ENCODE measurements around the gene CDON.

The CDON gene

GRCh38 chr11:126024123-126024522, 38.5 kb downstream of the CDON start:
- H2AFZ ChIP-seq (ENCODE audit: low read depth, low read length) = no peak overlapping the region
- H4K20me1 ChIP-seq (ENCODE audit: insufficient read depth, low read length) = no peaks in the 10 kb centered on the region
- no peaks in the 10 kb centered on the region for H3K79me2 ChIP-seq (ENCODE audit: insufficient read depth, low read length)
- H3K4me2 ChIP-seq (ENCODE audit: insufficient read depth, low read length) = no peak overlapping the region
- peaks cover 3% of the 10 kb centered on the region for H3K27me3 ChIP-seq (ENCODE audit: insufficient read depth, low read length, poor library complexity)
- no peak overlapping the region for H3K27ac ChIP-seq (ENCODE audit: low read length)
- no peak overlapping the region for H3K9ac ChIP-seq (ENCODE audit: low read depth, low read length)
- ATAC-seq (ENCODE audit: insufficient read depth, low read depth) = no peak
- no peak for DNase-seq
- no peak overlapping the region for H3K4me3 ChIP-seq (ENCODE audit: low read depth in 1 of 2, low read length in 2 of 2)
- no peaks in the 10 kb centered on the region for H3K4me1 ChIP-seq (ENCODE audit: insufficient read depth, low read length)
- H3K9me3 ChIP-seq (ENCODE audit: insufficient read depth, low read length, severe bottlenecking) = no peaks in the 10 kb centered on the region
- no peak for TF ChIP-seq CTCF (IDR thresholded peaks at IDR 0.05; ENCODE audit: borderline replicate concordance, extremely low read depth, low read length, poor library complexity, severe bottlenecking)
- no peak for TF ChIP-seq EZH2 (IDR thresholded peaks at IDR 0.05; ENCODE audit: borderline replicate concordance, low read depth, low read length, severe bottlenecking)
- H3K36me3 ChIP-seq (ENCODE audit: insufficient read depth, low read length) = no peaks in the 10 kb centered on the region

GRCh38 chr11:126012852-126013251, 49.8 kb downstream of the CDON start:
- TF ChIP-seq EZH2 (IDR thresholded peaks at IDR 0.05; ENCODE audit: borderline replicate concordance, low read depth, low read length, severe bottlenecking) (no peak), CTCF (IDR thresholded peaks at IDR 0.05; ENCODE audit: borderline replicate concordance, extremely low read depth, low read length, poor library complexity, severe bottlenecking) (no peak)
- H3K79me2 ChIP-seq (ENCODE audit: insufficient read depth, low read length) = no peaks in the 10 kb centered on the region
- H3K4me1 ChIP-seq (ENCODE audit: insufficient read depth, low read length) = no peaks in the 10 kb centered on the region
- ATAC-seq (ENCODE audit: insufficient read depth, low read depth) = no peak
- H2AFZ ChIP-seq (ENCODE audit: low read depth, low read length) = no peak overlapping the region
- DNase-seq = no peak
- H3K36me3 ChIP-seq (ENCODE audit: insufficient read depth, low read length) = no peaks in the 10 kb centered on the region
- H4K20me1 ChIP-seq (ENCODE audit: insufficient read depth, low read length) = no peaks in the 10 kb centered on the region
- H3K4me3 ChIP-seq (ENCODE audit: low read depth in 1 of 2, low read length in 2 of 2) = no peak overlapping the region
- no peak overlapping the region for H3K4me2 ChIP-seq (ENCODE audit: insufficient read depth, low read length)
- H3K27me3 ChIP-seq (ENCODE audit: insufficient read depth, low read length, poor library complexity) = no peaks in the 10 kb centered on the region
- H3K9me3 ChIP-seq (ENCODE audit: insufficient read depth, low read length, severe bottlenecking) = no peaks in the 10 kb centered on the region
- no peak overlapping the region for H3K27ac ChIP-seq (ENCODE audit: low read length)
- H3K9ac ChIP-seq (ENCODE audit: low read depth, low read length) = no peak overlapping the region

- TF ChIP-seq EZH2 (IDR thresholded peaks at IDR 0.05; ENCODE audit: borderline replicate concordance, low read depth, low read length, severe bottlenecking) (no peak), CTCF (IDR thresholded peaks at IDR 0.05; ENCODE audit: borderline replicate concordance, extremely low read depth, low read length, poor library complexity, severe bottlenecking) (no peak)
- H3K4me1 ChIP-seq (ENCODE audit: insufficient read depth, low read length) = no peaks in the 10 kb centered on the region
- no peak for ATAC-seq (ENCODE audit: insufficient read depth, low read depth)
Observed at GRCh38 chr11:126011754-126012153, 50.9 kb downstream of the CDON start.

GRCh38 chr11:126011265-126011664, 51.4 kb downstream of the CDON start:
- Histone ChIP-seq H3K9me3 (ENCODE audit: insufficient read depth, low read length, severe bottlenecking) (no peaks in the 10 kb centered on the region), H3K27me3 (ENCODE audit: insufficient read depth, low read length, poor library complexity) (no peaks in the 10 kb centered on the region), H3K36me3 (ENCODE audit: insufficient read depth, low read length) (no peaks in the 10 kb centered on the region), H3K4me1 (ENCODE audit: insufficient read depth, low read length) (no peaks in the 10 kb centered on the region), H4K20me1 (ENCODE audit: insufficient read depth, low read length) (no peaks in the 10 kb centered on the region), H3K27ac (ENCODE audit: low read length) (no peak overlapping the region), H3K79me2 (ENCODE audit: insufficient read depth, low read length) (no peaks in the 10 kb centered on the region), H3K4me3 (ENCODE audit: low read depth in 1 of 2, low read length in 2 of 2) (no peak overlapping the region), H3K9ac (ENCODE audit: low read depth, low read length) (no peak overlapping the region), H3K4me2 (ENCODE audit: insufficient read depth, low read length) (no peak overlapping the region), H2AFZ (ENCODE audit: low read depth, low read length) (no peak overlapping the region)
- ATAC-seq (ENCODE audit: insufficient read depth, low read depth) (no peak), DNase-seq (no peak)
- TF ChIP-seq EZH2 (IDR thresholded peaks at IDR 0.05; ENCODE audit: borderline replicate concordance, low read depth, low read length, severe bottlenecking) (no peak), CTCF (IDR thresholded peaks at IDR 0.05; ENCODE audit: borderline replicate concordance, extremely low read depth, low read length, poor library complexity, severe bottlenecking) (no peak)

More at GRCh38 chr11:126011754-126012153, 50.9 kb downstream of the CDON start:
- no peak overlapping the region for H3K4me2 ChIP-seq (ENCODE audit: insufficient read depth, low read length)
- H3K9ac ChIP-seq (ENCODE audit: low read depth, low read length) = no peak overlapping the region
- H3K79me2 ChIP-seq (ENCODE audit: insufficient read depth, low read length) = no peaks in the 10 kb centered on the region
- H3K36me3 ChIP-seq (ENCODE audit: insufficient read depth, low read length) = no peaks in the 10 kb centered on the region
- no peak overlapping the region for H3K27ac ChIP-seq (ENCODE audit: low read length)
- no peaks in the 10 kb centered on the region for H3K9me3 ChIP-seq (ENCODE audit: insufficient read depth, low read length, severe bottlenecking)
- no peaks in the 10 kb centered on the region for H4K20me1 ChIP-seq (ENCODE audit: insufficient read depth, low read length)
- H3K4me3 ChIP-seq (ENCODE audit: low read depth in 1 of 2, low read length in 2 of 2) = no peak overlapping the region
- DNase-seq = no peak
- H3K27me3 ChIP-seq (ENCODE audit: insufficient read depth, low read length, poor library complexity) = no peaks in the 10 kb centered on the region
- no peak overlapping the region for H2AFZ ChIP-seq (ENCODE audit: low read depth, low read length)

Data from DND-41 (cell line).